ENCODE data around the gene RAD23B. TPM values are rescaled to one million over a fixed set of nuclear protein-coding genes. Genes with fewer than 3 reads are reported as not detected.

Gene RAD23B
- polyA plus RNA-seq (2013, experiment 1 of 2): 152 TPM
- 155 TPM for polyA plus RNA-seq (2013, experiment 2 of 2)

DNA sequence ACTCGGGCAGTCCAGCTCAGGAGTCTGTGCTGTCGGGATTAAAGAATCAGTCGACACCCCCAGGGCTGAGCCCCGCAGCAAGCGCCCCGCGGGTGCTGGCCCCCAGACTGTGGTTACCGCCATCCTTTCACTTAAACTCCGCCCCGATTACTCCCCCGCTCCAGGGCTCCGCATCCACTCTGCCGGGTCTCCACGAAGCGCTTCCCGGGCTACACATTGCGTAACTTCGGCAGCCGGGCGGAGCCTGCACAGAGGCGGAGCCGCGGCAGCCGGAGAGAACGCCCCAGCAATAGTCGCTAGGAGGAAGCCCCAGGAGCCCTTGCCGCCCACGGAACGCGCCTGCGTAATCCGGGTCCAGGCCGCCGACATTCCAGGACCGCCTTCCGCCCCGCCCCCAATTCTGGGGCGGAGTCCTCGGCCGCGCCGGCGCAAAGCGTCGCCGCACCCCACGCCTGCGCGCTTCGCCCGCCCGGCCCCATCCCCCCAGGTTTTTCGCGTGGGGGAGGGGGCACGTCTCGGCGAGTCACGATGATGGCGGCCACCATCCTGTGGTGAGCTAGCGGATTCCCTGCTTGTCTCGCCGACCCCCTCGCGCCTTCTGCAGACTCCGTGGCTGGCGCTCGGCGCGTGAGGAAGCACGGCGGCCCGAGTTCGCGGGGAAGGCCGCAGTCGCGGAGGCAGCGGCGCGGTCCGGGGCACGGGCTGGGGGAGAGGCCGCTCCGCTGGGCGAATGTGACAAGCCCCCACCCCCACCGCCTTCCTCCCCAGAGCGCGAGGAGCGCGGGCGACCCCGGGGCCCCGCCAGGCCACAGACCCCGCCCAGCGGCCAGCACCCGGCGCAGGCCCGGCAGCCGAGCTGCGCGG is at the start of gene RAD23B:
Gene RAD23B, plus strand, starts transcription at position 521 of the 864 bp plus-strand sequence. CDS start 351 bp downstream, outside the sequence.
- Histone ChIP-seq H3K27ac (ENCODE audit: low read depth, low read length, severe bottlenecking) (peak within 1 kb of the TSS; percentile 99), H3K36me3 (ENCODE audit: control insufficient read depth, insufficient read depth, low read length) (peaks cover 4% of the 10 kb centered on the region), H3K9me3 (ENCODE audit: control insufficient read depth, low read length) (no peaks in the 10 kb centered on the region), H3K4me1 (ENCODE audit: control insufficient read depth, insufficient read depth, low read length, poor library complexity, severe bottlenecking) (peaks cover 4% of the 10 kb centered on the region), H3K4me3 (ENCODE audit: extremely low read depth, insufficient read depth, low read length, poor library complexity, severe bottlenecking) (peak within 1 kb of the TSS; percentile 71)
- 0% methylated on average over 54 to 77 of the region's 101 CpGs for WGBS, 2 experiments (ENCODE audit: insufficient coverage in 2 of 2)

GRCh38 chr9:107235765-107236442 is 47.2 kb upstream of the RAD23B start:
- Histone ChIP-seq H3K36me3 (ENCODE audit: control insufficient read depth, insufficient read depth, low read length) (no peaks in the 10 kb centered on the region), H3K4me1 (ENCODE audit: control insufficient read depth, insufficient read depth, low read length, poor library complexity, severe bottlenecking) (peaks cover 2% of the 10 kb centered on the region), H3K4me3 (ENCODE audit: extremely low read depth, insufficient read depth, low read length, poor library complexity, severe bottlenecking) (no peak overlapping the region), H3K27ac (ENCODE audit: low read depth, low read length, severe bottlenecking) (no peak overlapping the region), H3K9me3 (ENCODE audit: control insufficient read depth, low read length) (no peaks in the 10 kb centered on the region)
- WGBS, 2 experiments (ENCODE audit: insufficient coverage in 2 of 2): 100% methylated on average over 1 of the region's 3 CpGs; no CpG with 5 or more reads in 1 of the 2 experiments

GRCh38 chr9:107237873-107238272 is 45.2 kb upstream of the RAD23B start:
- Histone ChIP-seq H3K27ac (ENCODE audit: low read depth, low read length, severe bottlenecking) (no peak overlapping the region), H3K36me3 (ENCODE audit: control insufficient read depth, insufficient read depth, low read length) (no peaks in the 10 kb centered on the region), H3K4me3 (ENCODE audit: extremely low read depth, insufficient read depth, low read length, poor library complexity, severe bottlenecking) (no peak overlapping the region), H3K9me3 (ENCODE audit: control insufficient read depth, low read length) (no peaks in the 10 kb centered on the region), H3K4me1 (ENCODE audit: control insufficient read depth, insufficient read depth, low read length, poor library complexity, severe bottlenecking) (peaks cover 4% of the 10 kb centered on the region)
- WGBS, 2 experiments (ENCODE audit: insufficient coverage in 2 of 2): 86 to 92% methylated on average over 3 of the region's 6 CpGs

DNA sequence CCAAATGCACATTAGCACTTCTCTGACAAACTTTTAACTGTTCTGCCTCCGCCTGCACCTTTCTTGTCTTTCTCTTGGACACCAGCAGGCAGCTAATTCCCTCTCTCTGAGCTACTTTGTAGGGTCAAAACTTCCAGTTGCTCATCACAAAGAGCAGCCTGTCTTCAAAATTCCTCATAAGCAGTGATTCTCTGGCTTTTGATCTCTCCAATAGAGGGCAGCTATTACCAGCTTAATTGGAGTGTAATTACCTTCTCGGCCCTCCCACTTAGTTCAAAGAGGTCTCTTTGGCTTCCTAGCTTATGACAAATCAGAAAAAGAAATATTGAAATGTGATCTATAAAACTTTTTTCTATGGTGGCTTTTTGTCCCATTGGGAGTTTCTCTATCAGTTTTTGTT is 43.6 kb upstream of the RAD23B start:
- 78 to 94% methylated on average over 1 of the region's 2 CpGs for WGBS, 2 experiments (ENCODE audit: insufficient coverage in 2 of 2)
- no peaks in the 10 kb centered on the region for H3K36me3 ChIP-seq (ENCODE audit: control insufficient read depth, insufficient read depth, low read length)
- H3K9me3 ChIP-seq (ENCODE audit: control insufficient read depth, low read length): no peaks in the 10 kb centered on the region
- no peak overlapping the region for H3K4me3 ChIP-seq (ENCODE audit: extremely low read depth, insufficient read depth, low read length, poor library complexity, severe bottlenecking)
- peaks cover 11% of the 10 kb centered on the region for H3K4me1 ChIP-seq (ENCODE audit: control insufficient read depth, insufficient read depth, low read length, poor library complexity, severe bottlenecking)
- H3K27ac ChIP-seq (ENCODE audit: low read depth, low read length, severe bottlenecking): no peak overlapping the region

GRCh38 chr9:107240260-107240659 is 42.8 kb upstream of the RAD23B start:
- WGBS, 2 experiments (ENCODE audit: insufficient coverage in 2 of 2): 50 to 61% methylated on average over 2 of the region's 2 CpGs
- Histone ChIP-seq H3K36me3 (ENCODE audit: control insufficient read depth, insufficient read depth, low read length) (no peaks in the 10 kb centered on the region), H3K27ac (ENCODE audit: low read depth, low read length, severe bottlenecking) (no peak overlapping the region), H3K4me1 (ENCODE audit: control insufficient read depth, insufficient read depth, low read length, poor library complexity, severe bottlenecking) (peaks cover 11% of the 10 kb centered on the region), H3K4me3 (ENCODE audit: extremely low read depth, insufficient read depth, low read length, poor library complexity, severe bottlenecking) (no peak overlapping the region), H3K9me3 (ENCODE audit: control insufficient read depth, low read length) (no peaks in the 10 kb centered on the region)

GRCh38 chr9:107242073-107243030 is 40.7 kb upstream of the RAD23B start:
- no peaks in the 10 kb centered on the region for H3K36me3 ChIP-seq (ENCODE audit: control insufficient read depth, insufficient read depth, low read length)
- H3K4me3 ChIP-seq (ENCODE audit: extremely low read depth, insufficient read depth, low read length, poor library complexity, severe bottlenecking): no peak overlapping the region
- H3K27ac ChIP-seq (ENCODE audit: low read depth, low read length, severe bottlenecking): no peak overlapping the region
- H3K4me1 ChIP-seq (ENCODE audit: control insufficient read depth, insufficient read depth, low read length, poor library complexity, severe bottlenecking): peaks cover 11% of the 10 kb centered on the region
- H3K9me3 ChIP-seq (ENCODE audit: control insufficient read depth, low read length): no peaks in the 10 kb centered on the region
- WGBS, 2 experiments (ENCODE audit: insufficient coverage in 2 of 2): 71 to 100% methylated on average over 1 of the region's 4 CpGs

- Histone ChIP-seq H3K4me1 (ENCODE audit: control insufficient read depth, insufficient read depth, low read length, poor library complexity, severe bottlenecking) (peaks cover 14% of the 10 kb centered on the region), H3K9me3 (ENCODE audit: control insufficient read depth, low read length) (no peaks in the 10 kb centered on the region), H3K27ac (ENCODE audit: low read depth, low read length, severe bottlenecking) (no peak overlapping the region), H3K4me3 (ENCODE audit: extremely low read depth, insufficient read depth, low read length, poor library complexity, severe bottlenecking) (no peak overlapping the region), H3K36me3 (ENCODE audit: control insufficient read depth, insufficient read depth, low read length) (no peaks in the 10 kb centered on the region)
- no CpG with 5 or more reads among the region's 5 CpGs for WGBS, 2 experiments (ENCODE audit: insufficient coverage in 2 of 2)
Measured at GRCh38 chr9:107243742-107244141, 39.3 kb upstream of the RAD23B start.

GRCh38 chr9:107246259-107247254 is 36.5 kb upstream of the RAD23B start:
- WGBS, 2 experiments (ENCODE audit: insufficient coverage in 2 of 2): 89 to 100% methylated on average over 1 to 4 of the region's 5 CpGs
- H3K36me3 ChIP-seq (ENCODE audit: control insufficient read depth, insufficient read depth, low read length): no peaks in the 10 kb centered on the region
- no peak overlapping the region for H3K27ac ChIP-seq (ENCODE audit: low read depth, low read length, severe bottlenecking)
- peaks cover 26% of the 10 kb centered on the region for H3K4me1 ChIP-seq (ENCODE audit: control insufficient read depth, insufficient read depth, low read length, poor library complexity, severe bottlenecking)
- H3K9me3 ChIP-seq (ENCODE audit: control insufficient read depth, low read length): no peaks in the 10 kb centered on the region
- H3K4me3 ChIP-seq (ENCODE audit: extremely low read depth, insufficient read depth, low read length, poor library complexity, severe bottlenecking): no peak overlapping the region

- no peaks in the 10 kb centered on the region for H3K36me3 ChIP-seq (ENCODE audit: control insufficient read depth, insufficient read depth, low read length)
- no peak overlapping the region for H3K4me3 ChIP-seq (ENCODE audit: extremely low read depth, insufficient read depth, low read length, poor library complexity, severe bottlenecking)
- peak overlapping the region; percentile 71 for H3K27ac ChIP-seq (ENCODE audit: low read depth, low read length, severe bottlenecking)
- WGBS, 2 experiments (ENCODE audit: insufficient coverage in 2 of 2): 73 to 93% methylated on average over 2 to 4 of the region's 5 CpGs
- H3K4me1 ChIP-seq (ENCODE audit: control insufficient read depth, insufficient read depth, low read length, poor library complexity, severe bottlenecking): peaks cover 26% of the 10 kb centered on the region
- no peaks in the 10 kb centered on the region for H3K9me3 ChIP-seq (ENCODE audit: control insufficient read depth, low read length)
Measured at GRCh38 chr9:107248714-107249113, 34.4 kb upstream of the RAD23B start.

All from mesodermal cell (in vitro differentiated cells).